HG03139 (cell line): ENCODE measurements around the gene PSMD11.

Source experiments
- ATAC-seq: cut with Tn5 transposase; IDR thresholded peaks from one replicate; pipeline ENCODE4 v1.9.1; 2021; ENCODE audit not compliant: unreplicated experiment

PSMD11 gene

DNA sequence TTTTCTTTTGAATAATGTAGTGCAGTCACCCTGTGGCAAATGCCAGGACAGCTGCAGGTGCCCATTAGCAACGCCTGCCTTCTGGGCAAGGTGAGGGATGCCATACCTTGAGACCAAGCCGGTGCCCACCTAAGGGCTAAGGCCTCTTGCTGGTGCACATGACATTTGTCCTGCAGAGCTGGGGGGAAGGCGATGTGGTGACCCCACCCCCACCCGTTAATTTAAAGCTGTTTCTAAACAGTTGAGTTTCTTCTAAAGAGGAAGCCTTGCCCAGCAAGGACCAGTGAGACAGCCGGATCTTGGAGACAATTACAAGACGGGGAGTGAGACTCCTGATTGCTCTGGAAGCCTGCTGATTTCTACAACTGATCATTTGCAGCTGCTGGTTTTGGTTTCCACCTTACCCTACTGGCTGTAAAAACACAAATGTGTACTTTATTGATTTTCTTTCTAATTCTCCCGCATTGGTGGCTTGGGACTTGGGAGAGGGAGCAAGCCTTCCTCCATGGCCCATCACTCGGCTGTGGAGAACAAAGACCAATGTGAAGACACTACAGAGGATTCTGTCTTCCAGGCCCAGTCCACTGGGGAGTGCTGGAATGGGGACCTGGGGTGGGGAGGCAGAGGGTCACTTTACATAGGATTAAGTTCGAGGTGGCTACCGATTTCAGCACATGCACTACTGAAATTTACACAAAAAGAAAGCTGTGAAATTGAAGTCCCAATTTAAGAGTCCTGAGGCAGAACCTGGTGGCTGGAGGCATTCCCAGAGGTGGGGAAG, 45.2 kb downstream of the PSMD11 start:
- ATAC-seq: no peak

- ATAC-seq: no peak
Observed at GRCh38 chr17:32490101-32490482, 45.8 kb downstream of the PSMD11 start.

GRCh38 chr17:32491371-32492263, 47.3 kb downstream of the PSMD11 start:
- no peak for ATAC-seq

DNA sequence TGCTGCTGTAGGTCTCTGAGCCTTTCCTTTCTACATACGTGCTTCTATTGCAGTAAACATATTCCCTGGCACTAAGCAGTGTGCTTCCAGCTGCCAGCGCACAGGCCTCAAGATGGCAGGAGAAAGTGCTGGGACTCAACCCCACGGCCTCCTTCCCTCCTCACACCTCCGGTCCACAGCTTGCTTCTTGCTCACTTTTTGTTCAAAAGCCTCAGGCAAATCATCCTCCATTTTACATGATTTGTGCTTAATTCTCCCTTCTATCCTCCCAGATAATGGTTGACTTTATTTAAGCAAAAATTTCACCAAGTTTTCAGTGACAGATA, 47.9 kb downstream of the PSMD11 start:
- ATAC-seq: no peak

GRCh38 chr17:32492648-32493289, 48.5 kb downstream of the PSMD11 start:
- ATAC-seq: no peak

GRCh38 chr17:32493571-32493970, 49.3 kb downstream of the PSMD11 start:
- ATAC-seq: no peak

DNA sequence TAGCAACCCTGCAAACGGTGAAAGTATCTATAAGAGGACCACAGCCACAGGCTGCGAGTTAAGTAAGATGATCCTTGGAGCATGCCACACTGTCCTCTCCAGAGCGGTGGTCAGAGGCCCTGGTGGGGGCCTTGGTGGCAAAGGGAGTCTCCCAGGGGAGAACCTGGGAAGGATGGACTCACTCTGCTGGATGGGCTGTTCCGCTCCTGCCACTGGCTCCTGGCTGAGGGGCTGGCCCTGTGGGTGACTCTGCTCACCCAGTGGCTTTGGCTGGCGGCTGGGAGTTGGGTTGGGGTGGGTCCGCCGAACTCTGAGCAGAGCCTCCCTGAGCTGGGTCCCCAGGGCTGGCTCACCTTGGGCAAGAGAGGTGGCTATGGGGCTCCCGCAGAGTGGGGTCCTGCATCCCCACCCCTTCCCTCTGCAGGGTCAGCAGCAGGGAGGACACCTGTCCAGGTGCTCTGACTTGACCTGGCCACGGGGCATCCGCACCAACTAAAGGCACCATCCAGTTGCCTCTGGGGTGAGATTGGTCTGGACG, 49.7 kb downstream of the PSMD11 start:
- ATAC-seq: no peak

DNA sequence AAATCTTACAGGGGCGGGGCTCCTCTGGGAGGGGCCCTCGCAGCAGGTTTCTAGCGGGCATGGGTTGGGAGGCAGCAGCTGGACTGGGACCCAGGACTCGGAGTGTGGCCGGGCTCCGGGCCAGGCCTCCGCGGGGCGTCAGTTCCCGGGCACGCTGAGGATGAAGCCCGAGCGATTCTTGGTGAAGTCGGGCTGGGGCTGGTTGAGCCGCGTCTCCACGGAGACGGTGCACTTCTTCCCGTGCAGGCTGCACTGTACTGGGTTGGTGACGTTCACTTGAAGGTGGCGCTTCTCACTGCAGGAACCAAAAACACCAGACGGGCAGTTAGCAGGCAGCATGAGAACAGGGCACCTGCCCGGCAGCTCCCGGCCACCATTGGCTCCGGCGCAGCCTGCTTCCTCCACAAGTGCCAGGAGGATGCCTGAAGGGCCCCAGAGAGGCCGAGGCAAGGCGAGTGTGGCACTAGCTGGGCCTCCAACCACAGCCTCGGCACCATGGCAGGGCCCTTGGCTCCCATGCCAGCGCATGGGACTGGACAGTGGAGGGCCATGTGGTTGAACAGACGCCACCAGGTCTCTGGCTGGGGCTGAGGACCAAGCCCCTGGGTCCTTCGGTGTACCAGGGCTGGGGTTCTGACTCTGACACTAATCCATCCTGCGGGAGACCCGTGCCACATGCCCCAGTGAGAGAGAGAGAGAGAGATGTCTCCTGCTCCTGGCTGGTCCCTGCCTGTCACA, 50.5 kb downstream of the PSMD11 start:
- no peak for ATAC-seq

- no peak for ATAC-seq
Observed at GRCh38 chr17:32495359-32496231, 51.3 kb downstream of the PSMD11 start.

GRCh38 chr17:32496395-32497073, 52.2 kb downstream of the PSMD11 start:
- no peak for ATAC-seq

GRCh38 chr17:32497431-32498205, 53.3 kb downstream of the PSMD11 start:
- no peak for ATAC-seq

GRCh38 chr17:32498391-32498790, 54.1 kb downstream of the PSMD11 start:
- ATAC-seq: no peak

DNA sequence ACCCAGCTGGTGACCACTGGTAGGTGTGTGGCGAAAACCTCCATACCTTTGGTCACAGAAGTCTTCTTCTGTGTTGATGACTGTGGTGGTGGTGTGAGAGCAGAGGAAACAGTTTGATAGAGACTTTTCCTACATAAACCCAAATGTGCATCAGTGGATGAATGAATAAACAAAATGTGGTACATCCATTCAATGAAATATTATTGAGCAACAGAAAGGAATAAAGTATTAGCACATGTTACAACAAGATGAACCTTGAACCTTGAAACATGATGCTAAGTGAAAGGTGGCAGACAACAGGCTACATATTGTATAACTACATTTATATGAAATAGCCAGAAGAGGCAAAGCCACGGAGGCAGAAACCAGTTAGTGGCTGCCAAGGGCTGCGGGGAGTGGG, 57.7 kb downstream of the PSMD11 start:
- ATAC-seq: no peak

GRCh38 chr17:32502710-32503109, 58.4 kb downstream of the PSMD11 start:
- no peak for ATAC-seq

GRCh38 chr17:32503251-32504165, 59.2 kb downstream of the PSMD11 start:
- peak; percentile 88 for ATAC-seq

GRCh38 chr17:32504166-32504990, 60.1 kb downstream of the PSMD11 start:
- ATAC-seq: no peak

- ATAC-seq: no peak
Observed at GRCh38 chr17:32508926-32509325, 64.6 kb downstream of the PSMD11 start.
